ENCODE measurements around the gene PLCD1.

DNA sequence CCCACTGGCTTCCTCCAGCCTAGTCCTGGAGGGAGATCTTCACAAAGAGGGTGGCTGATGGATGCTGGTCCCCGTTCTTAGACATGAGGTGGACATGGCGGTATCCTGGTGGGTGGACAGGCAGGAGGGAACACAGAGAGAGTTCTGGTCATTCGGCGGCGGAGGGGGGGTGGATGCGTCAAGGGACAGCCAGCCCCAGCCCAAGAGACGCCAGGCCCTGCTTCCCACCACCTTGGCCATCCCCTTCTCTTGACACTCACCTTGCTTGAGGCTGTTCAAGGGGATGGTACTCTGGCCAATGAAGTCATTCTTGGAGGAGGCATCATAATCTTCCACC, 21.7 kb downstream of the PLCD1 start:
- no peak for TF ChIP-seq POLR2A (IDR thresholded peaks at IDR 0.05)
- TF ChIP-seq, protein P1, sequence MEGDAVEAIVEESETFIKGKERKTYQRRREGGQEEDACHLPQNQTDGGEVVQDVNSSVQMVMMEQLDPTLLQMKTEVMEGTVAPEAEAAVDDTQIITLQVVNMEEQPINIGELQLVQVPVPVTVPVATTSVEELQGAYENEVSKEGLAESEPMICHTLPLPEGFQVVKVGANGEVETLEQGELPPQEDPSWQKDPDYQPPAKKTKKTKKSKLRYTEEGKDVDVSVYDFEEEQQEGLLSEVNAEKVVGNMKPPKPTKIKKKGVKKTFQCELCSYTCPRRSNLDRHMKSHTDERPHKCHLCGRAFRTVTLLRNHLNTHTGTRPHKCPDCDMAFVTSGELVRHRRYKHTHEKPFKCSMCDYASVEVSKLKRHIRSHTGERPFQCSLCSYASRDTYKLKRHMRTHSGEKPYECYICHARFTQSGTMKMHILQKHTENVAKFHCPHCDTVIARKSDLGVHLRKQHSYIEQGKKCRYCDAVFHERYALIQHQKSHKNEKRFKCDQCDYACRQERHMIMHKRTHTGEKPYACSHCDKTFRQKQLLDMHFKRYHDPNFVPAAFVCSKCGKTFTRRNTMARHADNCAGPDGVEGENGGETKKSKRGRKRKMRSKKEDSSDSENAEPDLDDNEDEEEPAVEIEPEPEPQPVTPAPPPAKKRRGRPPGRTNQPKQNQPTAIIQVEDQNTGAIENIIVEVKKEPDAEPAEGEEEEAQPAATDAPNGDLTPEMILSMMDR (IDR thresholded peaks at IDR 0.05), result no peak
